ENCODE measurements around the gene INPP4B.

Gene INPP4B

DNA sequence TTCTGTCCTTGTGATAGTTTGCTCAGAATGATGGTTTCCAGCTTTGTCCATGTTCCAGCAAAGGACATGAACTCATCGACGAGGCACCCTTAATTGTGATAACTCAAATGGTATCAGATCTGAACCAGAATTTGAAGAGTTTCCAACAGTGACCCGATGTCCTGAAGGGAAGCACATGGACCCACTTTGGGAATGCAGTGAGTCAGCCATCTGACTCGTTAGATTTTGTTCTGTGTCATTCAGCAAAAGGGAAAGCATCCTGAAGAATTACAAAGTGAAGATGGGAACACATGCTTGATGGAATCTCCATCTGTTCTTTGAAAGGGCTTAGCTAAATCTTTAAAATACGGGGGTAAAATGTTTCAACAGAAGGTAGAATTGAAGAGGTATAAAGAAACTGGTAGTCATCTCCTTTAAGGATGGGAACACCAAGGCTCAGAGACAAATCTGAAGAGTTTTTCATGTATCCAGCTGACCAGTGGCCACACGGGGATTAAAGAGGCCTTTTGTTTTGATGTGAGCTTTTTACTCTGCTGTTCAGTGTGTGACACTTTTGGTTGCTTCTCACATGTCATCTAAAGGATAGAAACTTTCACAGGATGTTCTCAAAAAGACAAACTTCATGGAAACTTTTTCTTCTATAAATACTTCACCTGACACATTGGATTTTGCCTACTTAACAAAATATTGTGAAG, 393.8 kb downstream of the INPP4B start:
- no peak for DNase-seq

- no peak for DNase-seq
Measured at GRCh38 chr4:142449771-142450373, 396.2 kb downstream of the INPP4B start.

- DNase-seq = no peak
Measured at GRCh38 chr4:142447009-142447408, 399.1 kb downstream of the INPP4B start.

DNA sequence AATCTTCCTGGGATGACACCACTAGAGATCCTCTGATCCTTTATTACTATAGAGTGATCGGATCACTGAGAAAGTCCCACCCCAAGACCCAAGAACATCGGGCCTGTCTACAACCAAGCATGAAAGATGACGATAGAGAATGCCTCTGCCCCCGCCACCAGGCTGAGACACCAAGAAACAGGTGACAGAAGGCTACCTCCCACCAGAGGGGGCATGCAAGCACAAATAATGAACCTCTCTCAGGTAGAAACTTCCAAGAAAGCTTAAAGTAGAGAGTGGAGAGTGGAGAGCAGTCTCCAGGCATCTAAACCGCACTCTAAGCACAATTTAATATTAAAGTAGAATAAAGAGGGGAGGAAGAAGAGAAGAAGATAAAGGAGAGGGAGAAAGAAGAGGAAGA, 402.6 kb downstream of the INPP4B start:
- no peak for DNase-seq

DNA sequence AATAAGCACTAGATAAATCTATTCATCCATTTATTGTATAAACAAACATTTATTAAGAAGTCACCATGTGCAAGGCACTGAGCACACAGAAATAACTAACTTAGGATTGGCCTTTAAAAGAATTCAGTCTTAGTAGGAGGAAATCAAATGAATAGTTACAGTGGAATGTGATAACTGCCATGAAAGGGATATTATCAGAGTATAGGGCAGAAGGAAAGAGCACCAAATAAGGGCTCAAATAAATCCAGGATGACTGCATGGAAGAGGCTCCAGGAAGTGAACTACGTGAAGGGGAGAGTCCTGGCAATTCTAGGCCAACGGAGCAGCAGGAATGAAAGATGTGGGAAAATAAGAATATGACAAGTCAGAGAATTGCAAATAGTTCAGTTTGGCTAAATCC, 406.0 kb downstream of the INPP4B start:
- no peak for DNase-seq

GRCh38 chr4:142435599-142436235, 410.4 kb downstream of the INPP4B start:
- DNase-seq = no peak

DNA sequence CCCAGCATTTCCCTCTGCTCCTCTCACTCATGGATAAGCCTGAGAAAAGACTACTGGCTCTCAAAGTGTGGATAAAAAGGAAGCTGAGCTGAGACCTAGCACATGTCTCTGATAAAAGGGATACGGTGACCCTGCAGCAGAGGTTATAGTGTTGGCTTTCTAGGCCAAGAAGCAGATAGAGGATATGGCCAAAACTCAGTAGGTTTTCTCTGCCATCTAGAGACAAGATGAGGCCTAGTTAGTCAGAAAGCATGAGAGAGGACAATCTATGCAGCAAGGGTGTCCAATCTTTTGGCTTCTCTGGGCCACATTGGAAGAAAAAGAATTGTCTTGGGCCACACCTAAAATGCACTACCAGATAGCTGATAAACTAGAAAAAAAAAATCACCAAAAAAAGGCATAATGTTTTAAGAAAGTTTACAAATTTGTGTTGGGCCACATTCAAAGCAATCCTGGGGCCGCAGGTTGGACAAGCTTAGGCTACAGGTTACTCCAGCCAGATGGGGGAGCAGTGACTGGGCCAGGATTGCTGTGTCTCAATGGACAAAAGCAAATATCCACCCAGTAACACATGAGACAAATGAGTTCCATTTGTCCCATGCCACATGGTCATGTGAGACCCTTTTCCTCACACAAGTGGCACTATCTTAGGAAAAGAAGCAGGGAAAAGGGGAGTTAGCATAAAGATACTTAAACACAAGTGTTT, 411.4 kb downstream of the INPP4B start:
- no peak for DNase-seq

- DNase-seq = no peak
Measured at GRCh38 chr4:142428715-142429114, 417.4 kb downstream of the INPP4B start.

GRCh38 chr4:142427456-142427855, 418.6 kb downstream of the INPP4B start:
- DNase-seq = no peak

GRCh38 chr4:142423861-142424260, 422.2 kb downstream of the INPP4B start:
- no peak for DNase-seq

- DNase-seq = no peak
Measured at GRCh38 chr4:142420311-142421095, 425.6 kb downstream of the INPP4B start.

DNA sequence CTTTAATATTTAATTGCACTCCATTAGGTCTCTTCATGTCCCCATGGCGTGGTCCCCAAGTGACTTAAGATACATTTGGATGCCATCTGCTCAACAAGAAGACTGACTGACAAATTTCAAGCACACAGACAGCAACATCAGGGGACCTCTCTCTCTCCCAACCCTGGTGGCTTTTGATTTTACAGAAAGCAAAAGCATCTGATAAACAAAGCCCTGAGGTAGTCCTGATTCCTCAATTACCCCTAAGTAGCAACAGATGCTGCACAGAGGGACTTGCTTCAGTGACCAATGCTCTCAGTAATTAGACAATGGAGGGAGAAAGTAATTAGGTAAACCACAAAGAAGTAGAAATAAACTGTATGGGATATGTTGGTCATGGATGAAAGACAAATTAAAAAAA, 426.4 kb downstream of the INPP4B start:
- no peak for DNase-seq

DNA sequence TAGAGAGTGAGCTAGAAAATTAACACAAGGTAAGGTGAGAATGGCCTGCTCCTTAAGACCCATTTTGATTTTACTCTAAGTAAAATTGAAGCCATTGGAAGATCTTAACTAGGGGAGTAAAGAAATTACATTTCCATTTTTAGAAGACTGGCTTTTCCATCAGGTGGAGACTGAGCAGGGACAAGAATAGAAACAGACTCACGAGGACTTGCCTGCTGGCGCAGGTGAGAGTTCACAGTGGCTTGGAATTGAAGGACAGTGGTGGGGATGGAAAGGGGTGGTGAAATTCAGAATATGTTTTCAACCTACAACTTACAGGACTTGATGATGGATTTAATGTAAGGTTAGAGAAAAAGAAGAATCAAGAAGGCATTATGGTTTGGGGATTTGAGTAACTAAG, 427.4 kb downstream of the INPP4B start:
- DNase-seq = no peak

GRCh38 chr4:142416711-142417275, 429.3 kb downstream of the INPP4B start:
- DNase-seq = no peak

DNA sequence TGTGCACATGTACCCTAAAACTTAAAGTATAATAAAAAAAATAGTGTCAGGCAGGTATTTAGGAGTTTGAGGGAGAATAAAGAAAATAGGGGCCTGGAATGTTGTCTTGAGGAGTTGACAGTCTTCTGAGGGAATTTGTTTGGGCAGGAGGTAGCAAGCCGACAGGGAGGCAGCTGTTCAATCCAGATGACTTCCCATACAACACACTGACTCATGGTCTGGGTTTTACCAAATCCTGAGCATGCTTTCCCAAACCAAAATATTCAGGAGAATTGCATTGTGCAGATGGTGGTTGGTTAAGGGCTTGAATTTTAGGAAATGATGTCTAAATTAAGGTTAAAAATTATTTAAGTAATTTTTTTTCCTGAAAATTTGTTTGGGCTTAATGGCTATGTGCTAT, 430.0 kb downstream of the INPP4B start:
- DNase-seq = no peak

GRCh38 chr4:142414366-142414990, 431.6 kb downstream of the INPP4B start:
- no peak for DNase-seq

GRCh38 chr4:142413485-142413884, 432.6 kb downstream of the INPP4B start:
- DNase-seq = no peak

DNA sequence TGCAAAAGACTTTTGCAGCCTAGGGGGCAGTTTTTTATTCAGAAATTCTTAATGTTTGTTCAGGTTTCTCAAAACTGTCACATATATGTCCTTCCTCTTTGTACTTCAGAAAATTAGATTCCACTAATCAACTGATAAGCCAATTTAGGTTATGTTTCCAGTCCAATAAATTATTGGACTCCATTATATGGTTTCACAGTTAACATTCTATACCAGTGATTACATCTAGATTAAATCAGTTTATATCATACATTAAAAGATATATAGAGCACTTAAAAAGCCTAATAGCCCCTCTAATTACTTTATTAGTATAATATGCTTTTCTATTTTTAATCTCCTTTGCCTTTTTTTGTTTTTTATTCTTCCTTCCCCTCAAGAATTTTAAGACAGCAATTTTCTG, 434.1 kb downstream of the INPP4B start:
- DNase-seq = no peak

- DNase-seq = no peak
Measured at GRCh38 chr4:142408003-142408441, 438.1 kb downstream of the INPP4B start.

GRCh38 chr4:142407596-142407995, 438.5 kb downstream of the INPP4B start:
- DNase-seq = no peak

DNA sequence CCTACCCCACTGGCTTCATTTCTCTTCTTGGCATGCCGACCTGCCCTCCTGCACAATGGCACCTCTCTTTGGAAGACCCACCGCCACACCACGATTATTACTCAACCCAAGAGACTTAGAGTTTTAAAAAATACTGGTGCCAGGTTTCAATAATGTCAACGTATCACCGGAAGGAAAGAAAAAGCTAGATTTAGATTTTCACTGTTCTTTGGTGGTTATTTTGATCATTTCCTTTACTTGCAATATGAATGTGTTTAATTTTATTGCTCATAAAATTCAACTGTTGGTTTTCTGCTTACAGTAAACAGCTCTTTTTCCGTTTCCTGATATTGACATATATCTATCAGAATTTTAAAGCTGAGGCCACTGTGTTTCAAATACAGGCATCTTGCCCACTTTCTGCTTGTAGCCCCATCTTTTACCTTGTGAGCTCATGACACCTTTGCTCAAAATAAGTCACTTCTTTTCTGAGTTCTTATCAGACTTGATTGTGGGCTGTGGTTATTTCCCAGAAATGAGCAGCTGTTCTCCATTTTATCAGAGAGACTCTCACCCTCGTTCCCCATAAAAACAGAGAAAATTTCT, 439.1 kb downstream of the INPP4B start:
- DNase-seq = no peak

GRCh38 chr4:142406499-142406835, 439.6 kb downstream of the INPP4B start:
- no peak for DNase-seq
